ES-I3 (cell line): Measurements from ENCODE around the gene LTBP2.

Experiments used
- H3K36me3 ChIP-seq: 2 replicates; pipeline ENCODE4 v1.6.1; 2013; ENCODE audit warnings: mild to moderate bottlenecking, low read length, control low read depth, moderate library complexity; ENCODE audit not compliant: insufficient read depth
- H3K4me1 ChIP-seq: 2 replicates; pipeline ENCODE4 v1.6.1; 2013; ENCODE audit warnings: mild to moderate bottlenecking, control low read depth, low read length; ENCODE audit not compliant: insufficient read depth
- H3K9ac ChIP-seq: 2 replicates; pipeline ENCODE4 v1.6.1; 2013; ENCODE audit warnings: low read depth, mild to moderate bottlenecking, low read length, moderate library complexity
- H3K9me3 ChIP-seq: 2 replicates; pipeline ENCODE4 v1.6.1; 2013; ENCODE audit warnings: mild to moderate bottlenecking, low read length, moderate library complexity; ENCODE audit not compliant: control insufficient read depth, insufficient read depth

Gene LTBP2

DNA sequence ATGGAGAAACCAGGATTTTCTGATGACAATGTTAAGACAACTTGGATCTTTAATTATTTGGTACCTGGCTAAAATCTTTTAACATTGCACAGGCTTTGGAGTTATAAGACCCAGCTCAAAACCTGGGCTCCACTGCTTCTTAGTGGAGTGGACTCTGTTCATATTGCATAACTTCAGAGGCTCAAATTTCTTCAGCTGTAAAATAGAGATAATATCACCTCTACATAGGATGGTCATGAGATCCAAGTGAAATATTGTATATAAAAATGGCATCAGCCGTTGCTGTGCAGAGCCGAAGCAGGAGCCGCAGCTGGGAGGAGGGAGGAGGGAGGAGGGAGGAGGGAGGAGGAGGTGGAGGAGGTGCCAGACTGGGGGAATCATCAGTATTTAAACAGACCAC lies 129.5 kb downstream of the LTBP2 start:
- H3K36me3 ChIP-seq = peaks cover 30% of the 10 kb centered on the region
- peaks cover 7% of the 10 kb centered on the region for H3K4me1 ChIP-seq
- no peak overlapping the region for H3K9ac ChIP-seq
- H3K9me3 ChIP-seq = no peaks in the 10 kb centered on the region

DNA sequence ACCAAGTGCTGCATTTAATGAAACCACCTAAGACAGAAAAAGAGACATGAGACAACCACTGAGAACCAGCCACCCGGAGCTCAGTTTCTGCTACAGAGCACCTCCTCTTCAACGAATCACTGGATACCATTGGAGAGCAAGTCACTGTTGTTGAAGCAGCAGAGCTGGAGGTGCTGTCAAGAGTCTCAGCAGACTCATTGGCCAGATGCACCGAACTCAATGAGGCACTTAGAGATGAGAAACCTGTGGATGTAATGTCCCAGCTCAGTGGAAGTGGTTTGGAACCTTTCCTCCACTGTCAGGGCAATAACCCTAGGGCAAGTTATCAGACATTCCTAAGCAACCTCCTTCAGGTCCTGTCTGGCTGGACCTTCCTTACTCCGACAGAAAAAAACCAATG lies 132.0 kb downstream of the LTBP2 start:
- Histone ChIP-seq H3K9me3 (no peaks in the 10 kb centered on the region), H3K4me1 (no peaks in the 10 kb centered on the region; the same call in 1 of the 2 replicates), H3K36me3 (peaks cover 38% of the 10 kb centered on the region), H3K9ac (no peak overlapping the region)

DNA sequence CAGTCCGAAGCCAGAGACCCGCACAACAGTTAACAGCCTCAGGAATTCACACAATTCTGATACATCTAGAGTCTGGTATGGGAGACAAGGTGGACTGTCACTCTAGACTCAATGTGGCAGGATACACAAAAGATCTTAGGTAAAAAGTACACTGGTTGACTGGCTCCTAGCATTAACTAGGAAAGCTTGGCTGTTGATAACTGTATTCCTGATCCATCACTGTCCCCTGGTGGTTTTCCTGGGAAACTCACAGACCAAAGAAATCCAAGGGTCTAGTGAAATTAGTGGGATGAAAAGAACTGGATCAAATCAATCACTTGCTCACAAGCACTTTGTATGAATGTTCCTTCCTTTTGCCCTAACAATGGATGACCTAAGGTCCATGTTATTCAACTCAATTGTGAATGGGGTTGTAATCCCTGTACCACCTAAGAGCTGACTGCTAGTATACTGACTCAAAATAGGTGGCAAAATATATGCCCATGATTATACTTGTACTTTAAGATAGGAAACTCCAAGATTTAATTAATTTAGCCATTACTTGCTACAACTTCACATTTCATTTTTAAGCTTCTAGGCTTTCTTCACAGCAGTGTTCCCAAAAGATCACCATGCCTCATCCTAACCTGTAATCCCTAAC lies 132.9 kb downstream of the LTBP2 start:
- H3K4me1 ChIP-seq = no peaks in the 10 kb centered on the region; the same call in 1 of the 2 replicates
- H3K36me3 ChIP-seq = peaks cover 34% of the 10 kb centered on the region
- no peak overlapping the region for H3K9ac ChIP-seq
- no peaks in the 10 kb centered on the region for H3K9me3 ChIP-seq

DNA sequence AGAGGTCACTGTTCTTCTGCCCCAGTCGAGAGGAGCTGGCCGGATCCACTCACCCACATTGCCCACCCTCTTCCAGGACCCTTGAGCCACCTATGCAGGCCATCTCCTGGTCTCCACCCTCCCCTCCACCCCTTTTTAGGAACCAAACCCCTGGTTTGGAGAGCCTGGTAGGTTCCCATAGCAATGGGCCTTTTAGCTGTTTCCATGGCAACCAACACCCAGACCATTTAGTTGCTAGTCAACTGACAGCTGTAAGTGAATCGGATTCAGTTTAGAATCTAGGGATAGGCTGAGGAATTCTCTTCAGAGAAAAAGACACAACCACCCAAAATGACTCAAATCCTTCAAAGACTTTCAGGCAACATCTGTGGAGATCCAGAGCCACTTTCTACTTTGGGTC lies 135.4 kb downstream of the LTBP2 start:
- H3K9ac ChIP-seq = no peak overlapping the region
- no peaks in the 10 kb centered on the region for H3K9me3 ChIP-seq
- no peaks in the 10 kb centered on the region; the same call in 1 of the 2 replicates for H3K4me1 ChIP-seq
- H3K36me3 ChIP-seq = peaks cover 22% of the 10 kb centered on the region; the same call in 1 of the 2 replicates

DNA sequence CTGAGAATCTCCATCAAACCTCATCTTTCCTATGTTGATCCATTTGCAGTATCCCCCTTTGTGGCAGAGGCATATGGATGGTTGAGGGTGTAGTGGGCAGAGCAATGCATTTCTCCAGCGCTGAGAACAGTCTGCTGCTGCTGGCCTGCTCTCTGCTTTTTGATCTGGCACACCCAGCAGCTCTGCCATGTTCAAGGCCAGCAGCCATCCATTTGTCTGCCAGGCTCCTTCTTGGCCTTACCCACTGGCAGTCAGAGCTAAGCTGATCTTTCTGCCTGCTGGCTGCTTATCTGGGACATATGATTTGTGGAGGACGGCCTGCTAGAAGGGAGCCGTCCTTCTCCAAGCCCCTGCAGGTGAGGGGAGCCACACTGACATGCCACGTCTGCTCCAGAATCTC lies 135.9 kb downstream of the LTBP2 start:
- no peaks in the 10 kb centered on the region; the same call in 1 of the 2 replicates for H3K4me1 ChIP-seq
- H3K9me3 ChIP-seq = no peaks in the 10 kb centered on the region
- H3K36me3 ChIP-seq = peaks cover 22% of the 10 kb centered on the region; the same call in 1 of the 2 replicates
- no peak overlapping the region for H3K9ac ChIP-seq

DNA sequence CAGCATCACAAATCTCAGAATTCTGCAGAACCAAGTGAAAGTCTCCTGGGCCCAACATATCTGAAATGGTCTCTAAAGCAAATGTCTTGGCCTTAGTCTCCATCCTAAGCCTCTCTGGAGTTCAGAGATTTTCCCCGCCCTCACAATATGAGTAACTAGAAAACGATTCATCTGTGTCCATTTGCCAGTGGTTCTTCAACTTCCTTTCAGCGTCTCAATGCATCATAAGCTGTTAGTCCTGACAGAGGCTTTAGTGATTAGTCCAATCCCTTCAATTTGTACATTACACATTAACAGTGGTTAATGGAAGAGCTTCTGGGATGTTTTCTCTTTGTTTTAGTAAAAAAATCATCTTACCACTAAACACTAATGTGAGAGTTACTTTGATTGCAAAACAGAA lies 136.4 kb downstream of the LTBP2 start:
- Histone ChIP-seq H3K9me3 (no peaks in the 10 kb centered on the region), H3K9ac (no peak overlapping the region), H3K4me1 (no peaks in the 10 kb centered on the region; the same call in 1 of the 2 replicates), H3K36me3 (peaks cover 22% of the 10 kb centered on the region; the same call in 1 of the 2 replicates)

DNA sequence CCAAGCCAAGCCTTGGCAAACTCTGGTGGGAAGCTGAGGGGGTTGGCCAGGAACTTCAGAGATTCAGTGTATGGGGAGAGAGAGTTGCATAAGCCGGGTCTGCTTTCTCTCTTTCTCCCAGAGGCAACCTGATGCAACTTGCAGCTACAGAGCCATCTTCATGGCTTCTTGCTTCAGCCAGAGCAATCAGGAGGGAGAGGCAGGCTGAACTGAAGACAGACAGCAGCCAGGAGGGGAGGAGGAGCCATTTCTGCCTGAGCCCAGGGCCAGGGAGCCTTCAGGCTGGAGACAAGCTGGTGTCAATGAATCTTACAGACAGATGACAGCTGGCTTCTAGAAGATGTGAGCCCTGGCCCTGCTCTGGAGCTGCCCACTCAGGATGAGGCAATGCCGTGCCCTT lies 137.7 kb downstream of the LTBP2 start:
- no peak overlapping the region for H3K9ac ChIP-seq
- no peaks in the 10 kb centered on the region for H3K9me3 ChIP-seq
- no peaks in the 10 kb centered on the region; the same call in 1 of the 2 replicates for H3K4me1 ChIP-seq
- peaks cover 13% of the 10 kb centered on the region; the same call in 1 of the 2 replicates for H3K36me3 ChIP-seq

DNA sequence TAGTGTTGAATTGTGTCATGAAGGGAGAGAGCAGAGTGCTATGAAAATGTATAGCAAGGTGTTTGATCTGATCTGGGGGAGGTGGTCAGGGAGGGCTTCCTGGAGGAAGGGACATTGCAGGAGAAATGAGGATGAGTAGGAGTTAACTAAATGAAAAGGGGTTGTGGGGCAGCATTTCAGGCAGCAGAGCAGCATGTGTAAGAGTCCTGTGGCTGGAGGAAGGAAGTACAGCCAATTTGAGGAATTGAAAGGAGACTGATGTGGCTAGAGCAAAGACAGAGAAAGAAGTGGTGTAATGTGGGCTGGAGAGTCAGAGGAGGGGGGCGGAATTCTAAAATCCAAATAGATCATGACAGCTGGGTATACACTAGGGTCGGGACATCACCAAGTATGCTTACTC lies 139.4 kb downstream of the LTBP2 start:
- Histone ChIP-seq H3K9me3 (no peaks in the 10 kb centered on the region), H3K36me3 (peaks cover 11% of the 10 kb centered on the region; the same call in 1 of the 2 replicates), H3K9ac (no peak overlapping the region), H3K4me1 (no peaks in the 10 kb centered on the region; the same call in 1 of the 2 replicates)

DNA sequence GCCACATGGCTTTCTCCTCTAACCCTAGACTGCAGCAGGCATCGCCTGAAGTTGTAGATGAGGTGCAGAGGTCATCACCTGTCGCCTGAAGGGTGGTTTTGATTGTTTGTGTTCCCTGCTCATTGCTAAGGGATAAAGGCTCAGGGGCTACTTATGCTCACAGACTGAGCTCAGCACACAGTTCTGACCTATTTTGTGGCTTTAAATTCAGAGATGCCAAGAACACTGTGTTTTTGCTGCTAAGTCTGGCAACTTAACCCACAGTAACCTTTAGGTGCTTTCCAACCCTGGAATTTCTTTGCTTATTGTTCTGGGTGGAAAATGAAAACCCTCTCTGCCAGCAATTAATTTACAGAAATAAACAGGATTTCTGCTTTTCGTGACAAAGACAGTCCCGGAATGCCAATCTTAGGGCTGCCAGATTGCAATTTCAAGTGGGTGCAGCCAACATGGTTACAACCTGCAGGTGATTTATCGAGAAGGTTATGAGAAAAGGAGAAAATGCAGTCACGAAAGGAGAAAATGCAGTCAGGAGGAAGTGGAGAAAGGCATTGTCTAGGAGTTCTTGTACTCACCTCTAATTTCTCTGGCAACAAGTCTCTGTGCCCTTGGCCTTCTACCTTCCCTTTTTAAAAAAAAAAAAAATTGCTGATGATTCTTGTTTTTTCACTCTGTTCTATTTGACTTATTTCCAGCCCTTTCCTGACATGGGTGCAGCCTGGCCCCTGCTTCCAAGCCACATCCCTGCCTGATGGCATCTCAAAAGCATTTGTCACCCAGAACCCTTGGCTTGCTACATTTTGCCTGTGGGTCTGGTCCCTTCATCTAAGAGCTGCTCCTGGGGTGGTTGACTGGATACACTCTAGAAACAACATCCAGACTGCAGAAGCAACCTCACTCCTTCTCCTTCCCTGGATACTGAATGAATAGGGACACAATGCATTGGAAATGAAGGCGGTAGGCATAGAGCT lies 142.2 kb downstream of the LTBP2 start:
- no peak overlapping the region for H3K9ac ChIP-seq
- peaks cover 3% of the 10 kb centered on the region; the same call in 1 of the 2 replicates for H3K36me3 ChIP-seq
- H3K4me1 ChIP-seq = no peaks in the 10 kb centered on the region

DNA sequence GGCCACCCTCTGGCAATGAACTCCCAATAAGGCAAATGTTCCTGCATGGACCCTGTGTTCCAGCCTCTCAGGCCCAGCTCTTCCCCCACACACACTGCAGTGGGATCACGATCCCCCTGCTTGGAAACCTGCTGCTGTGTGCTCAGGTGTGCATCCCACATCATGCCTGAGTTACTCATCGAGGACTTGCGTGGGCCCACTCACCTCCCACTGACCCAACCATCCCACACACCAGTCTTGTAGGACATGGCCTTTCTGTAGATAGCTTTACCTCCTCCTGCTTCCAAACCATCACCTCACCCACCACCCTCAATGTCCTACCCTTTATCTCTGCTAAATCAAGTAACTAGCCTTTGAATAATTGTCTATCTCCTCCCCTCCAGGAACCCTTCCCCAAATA lies 143.5 kb downstream of the LTBP2 start:
- Histone ChIP-seq H3K36me3 (no peaks in the 10 kb centered on the region; the same call in 1 of the 2 replicates), H3K9me3 (no peaks in the 10 kb centered on the region), H3K4me1 (no peaks in the 10 kb centered on the region), H3K9ac (no peak overlapping the region)

More for the DNA sequence above, 142.2 kb downstream of the LTBP2 start:
- no peaks in the 10 kb centered on the region for H3K9me3 ChIP-seq

DNA sequence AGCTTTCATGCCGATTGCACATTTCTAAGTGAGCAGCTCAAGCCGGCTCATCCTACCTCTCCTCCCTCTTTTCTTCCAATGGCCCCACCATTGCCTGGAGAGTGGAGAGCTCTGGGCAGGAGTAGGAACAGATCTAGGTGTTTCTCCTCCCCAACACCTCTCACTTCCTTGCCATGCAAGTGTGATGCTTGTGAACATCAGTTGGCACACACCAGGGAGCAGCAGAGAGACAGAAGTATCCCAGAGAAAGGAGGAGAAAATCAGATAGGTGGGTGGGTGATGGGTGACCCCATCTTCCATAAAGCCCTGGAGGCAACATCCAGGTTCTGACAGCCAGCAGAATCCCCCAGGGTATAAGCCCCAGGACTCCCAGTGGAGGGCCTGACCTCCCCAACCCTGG lies 146.7 kb downstream of the LTBP2 start:
- H3K36me3 ChIP-seq = no peaks in the 10 kb centered on the region

DNA sequence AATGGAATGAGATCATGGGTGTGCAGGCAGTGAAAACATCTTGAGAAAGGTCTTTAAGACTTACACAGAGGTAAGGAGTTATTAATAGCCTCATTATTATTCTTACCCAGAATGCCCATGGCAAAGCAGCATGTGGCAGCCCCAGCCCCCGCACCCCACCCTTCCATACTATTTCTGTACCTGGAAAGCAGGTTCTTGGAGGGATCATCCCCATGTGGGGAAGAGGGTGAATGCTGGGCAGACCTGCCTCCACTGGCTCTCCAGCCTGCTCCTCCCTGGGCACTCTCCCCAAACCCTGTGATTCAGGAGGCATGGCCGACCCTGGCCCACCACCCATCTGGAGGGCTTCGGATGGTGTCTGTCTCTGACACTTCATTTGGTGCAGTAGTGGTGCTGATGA lies 147.3 kb downstream of the LTBP2 start:
- Histone ChIP-seq H3K4me1 (peaks cover 1% of the 10 kb centered on the region; the same call in 1 of the 2 replicates), H3K36me3 (no peaks in the 10 kb centered on the region), H3K9ac (no peak overlapping the region), H3K9me3 (no peaks in the 10 kb centered on the region)

More for the DNA sequence above, 146.7 kb downstream of the LTBP2 start:
- H3K4me1 ChIP-seq = no peaks in the 10 kb centered on the region
- H3K9me3 ChIP-seq = no peaks in the 10 kb centered on the region
- H3K9ac ChIP-seq = no peak overlapping the region

DNA sequence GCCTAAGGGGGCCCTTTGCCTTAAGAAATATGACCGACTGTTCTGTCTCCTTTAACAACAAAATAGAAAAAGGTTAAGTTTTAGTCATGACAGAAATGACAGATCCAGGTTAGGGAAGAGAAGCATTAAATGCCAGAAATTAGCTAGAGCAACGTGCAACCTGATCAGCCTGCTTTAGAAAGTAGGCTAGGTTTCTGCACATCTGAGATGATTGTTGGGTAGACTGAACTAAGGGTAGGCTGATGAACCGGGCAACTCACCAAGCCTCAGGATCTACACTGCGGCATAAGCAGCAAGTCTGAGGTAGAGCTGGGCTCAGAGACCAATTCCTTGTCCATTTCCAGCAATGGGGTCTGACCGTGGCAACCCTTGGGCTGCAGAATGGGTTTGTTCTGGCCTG lies 148.3 kb downstream of the LTBP2 start:
- H3K9ac ChIP-seq = no peak overlapping the region
- H3K9me3 ChIP-seq = no peaks in the 10 kb centered on the region
- H3K36me3 ChIP-seq = no peaks in the 10 kb centered on the region
- H3K4me1 ChIP-seq = peaks cover 3% of the 10 kb centered on the region; the same call in 1 of the 2 replicates

DNA sequence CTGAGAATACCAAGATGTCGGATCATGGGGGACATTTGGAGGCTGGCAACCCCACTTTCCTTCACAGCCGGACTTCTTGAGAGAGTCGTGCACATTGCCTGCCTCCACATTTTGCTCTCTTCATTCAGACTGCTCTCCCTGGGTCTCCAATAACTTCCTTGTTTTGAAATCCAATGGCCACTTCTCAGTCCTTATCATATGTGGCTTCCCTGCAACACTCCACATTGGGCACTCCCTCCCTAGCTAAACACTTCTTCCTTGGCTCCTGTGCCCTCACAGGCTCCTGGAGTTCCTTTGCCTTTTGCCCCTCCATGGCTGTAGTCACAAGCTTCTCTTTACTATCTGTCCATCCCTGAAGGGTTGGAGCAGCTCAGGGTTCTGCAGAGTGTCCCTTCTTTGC lies 149.0 kb downstream of the LTBP2 start:
- no peak overlapping the region for H3K9ac ChIP-seq
- H3K9me3 ChIP-seq = no peaks in the 10 kb centered on the region
- H3K4me1 ChIP-seq = peaks cover 3% of the 10 kb centered on the region; the same call in 1 of the 2 replicates
- H3K36me3 ChIP-seq = no peaks in the 10 kb centered on the region
